BJ (cell line): Measurements from ENCODE around the gene DGKQ. TPM values are rescaled to one million over a fixed set of nuclear protein-coding genes. Genes with fewer than 3 reads are reported as not detected.
"Not testable (repeated sequence)": the region's sequence is repeated elsewhere in the genome, so short reads cannot be mapped to it uniquely, and the experiment has no call there.

ENCODE experiments used
- CTCF ChIA-PET: fragments of 350-600 bp; formaldehyde crosslinking; extraction: SDS; loops from one replicate; lab custom pipeline; 2021; ENCODE audit warnings: antibody characterized with exemption, inconsistent platforms; lab: Yijun Ruan, JAX
- POLR2A ChIA-PET: fragments of 300-600 bp; sonication (Branson Sonifier 250); formaldehyde crosslinking; extraction: SDS; loops from one replicate; lab custom pipeline; 2021; ENCODE audit warnings: antibody characterized with exemption; lab: Charles Lee
- DNase-seq: peaks from one replicate; pipeline ENCODE4 v3.0.0-alpha.2; 2011; ENCODE audit warnings: low read depth
- H3K27me3 ChIP-seq: 2 replicates; pipeline ENCODE4 v1.6.0; 2011; ENCODE audit warnings: low read length; ENCODE audit not compliant: control insufficient read depth, insufficient read depth
- H3K36me3 ChIP-seq: 2 replicates; pipeline ENCODE4 v1.5.1; 2011; ENCODE audit warnings: low read length; ENCODE audit not compliant: control insufficient read depth, insufficient read depth
- H3K4me3 ChIP-seq: 2 replicates; pipeline ENCODE4 v1.5.1; 2011; ENCODE audit warnings: low read depth, mild to moderate bottlenecking, control low read depth, low read length
- polyA plus RNA-seq: library from polyadenylated mRNA; depleted of rRNA; stranded (reverse); fragments of >200 nt; gene quantifications from 2 replicates; pipeline ENCODE4 v1.2.3, GENCODE V29; 2011
- TF ChIP-seq, protein P1 (sequence below): IDR thresholded peaks from 2 replicates; pipeline ENCODE4 v1.5.1; 2011; ENCODE audit warnings: low read depth, mild to moderate bottlenecking, control low read depth, inconsistent platforms, low read length, moderate library complexity; ENCODE audit not compliant: insufficient read depth

The DGKQ gene
- polyA plus RNA-seq, 1 experiment: 6.5 TPM

DNA sequence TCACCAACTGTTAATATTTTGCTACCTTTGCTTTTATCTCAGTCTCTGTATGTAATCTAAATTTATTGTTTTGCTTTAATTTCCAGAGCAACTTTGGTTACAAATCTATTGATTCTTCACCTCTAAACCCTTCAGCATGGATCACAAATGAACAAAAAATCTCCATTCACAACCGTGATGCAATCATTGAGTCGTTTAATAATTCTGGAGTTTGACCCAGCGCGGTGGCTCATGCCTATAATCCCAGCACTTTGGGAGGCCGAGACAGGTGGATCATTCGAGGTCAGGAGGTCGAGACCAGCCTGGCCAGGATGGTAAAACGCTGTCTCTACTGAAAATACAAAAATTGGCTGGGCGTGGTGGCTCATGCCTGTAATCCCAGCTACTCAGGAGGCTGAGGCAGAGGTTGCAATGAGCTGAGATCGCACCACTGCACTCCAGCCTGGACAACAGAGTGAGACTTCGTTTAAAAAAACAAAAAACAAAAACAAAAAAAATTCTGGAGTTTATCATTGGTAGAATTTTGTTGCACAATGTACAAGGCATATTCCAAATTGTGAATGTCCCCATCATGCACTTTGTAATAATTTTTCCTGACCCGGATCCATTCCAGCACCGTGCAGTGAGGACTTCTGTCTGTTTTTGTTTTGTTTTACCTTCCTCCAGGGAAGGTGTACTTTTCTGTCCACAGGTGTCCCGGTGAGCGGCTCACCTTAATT is 11.1 kb upstream of the DGKQ start:
- no peaks in the 10 kb centered on the region for H3K27me3 ChIP-seq
- ChIA-PET POLR2A (no interaction called here), CTCF (no interaction called here)
- no peaks in the 10 kb centered on the region for H3K36me3 ChIP-seq
- TF ChIP-seq, protein P1, sequence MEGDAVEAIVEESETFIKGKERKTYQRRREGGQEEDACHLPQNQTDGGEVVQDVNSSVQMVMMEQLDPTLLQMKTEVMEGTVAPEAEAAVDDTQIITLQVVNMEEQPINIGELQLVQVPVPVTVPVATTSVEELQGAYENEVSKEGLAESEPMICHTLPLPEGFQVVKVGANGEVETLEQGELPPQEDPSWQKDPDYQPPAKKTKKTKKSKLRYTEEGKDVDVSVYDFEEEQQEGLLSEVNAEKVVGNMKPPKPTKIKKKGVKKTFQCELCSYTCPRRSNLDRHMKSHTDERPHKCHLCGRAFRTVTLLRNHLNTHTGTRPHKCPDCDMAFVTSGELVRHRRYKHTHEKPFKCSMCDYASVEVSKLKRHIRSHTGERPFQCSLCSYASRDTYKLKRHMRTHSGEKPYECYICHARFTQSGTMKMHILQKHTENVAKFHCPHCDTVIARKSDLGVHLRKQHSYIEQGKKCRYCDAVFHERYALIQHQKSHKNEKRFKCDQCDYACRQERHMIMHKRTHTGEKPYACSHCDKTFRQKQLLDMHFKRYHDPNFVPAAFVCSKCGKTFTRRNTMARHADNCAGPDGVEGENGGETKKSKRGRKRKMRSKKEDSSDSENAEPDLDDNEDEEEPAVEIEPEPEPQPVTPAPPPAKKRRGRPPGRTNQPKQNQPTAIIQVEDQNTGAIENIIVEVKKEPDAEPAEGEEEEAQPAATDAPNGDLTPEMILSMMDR: no peak
- peak overlapping the region; percentile 24 for H3K4me3 ChIP-seq
- DNase-seq: no peak

DNA sequence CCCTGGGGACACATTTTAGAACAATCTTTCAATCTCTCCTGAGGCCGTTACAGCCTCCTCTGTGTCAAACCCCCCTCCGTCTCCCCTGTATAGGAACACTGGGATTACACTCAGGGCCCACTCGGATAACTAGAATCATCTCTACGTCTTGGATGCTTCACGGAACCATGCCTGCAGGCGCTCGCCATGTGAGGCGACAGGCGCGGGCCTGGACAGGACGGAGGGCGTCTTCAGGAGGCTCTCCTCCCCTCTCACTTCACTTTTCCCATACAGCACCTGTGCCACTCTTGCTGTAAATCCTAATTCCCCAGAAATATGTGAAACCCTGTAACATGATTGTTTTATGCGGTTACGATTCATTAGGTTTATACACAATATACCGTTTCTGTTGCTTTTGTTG is 9.4 kb upstream of the DGKQ start:
- POLR2A ChIA-PET: no interaction called here

DNA sequence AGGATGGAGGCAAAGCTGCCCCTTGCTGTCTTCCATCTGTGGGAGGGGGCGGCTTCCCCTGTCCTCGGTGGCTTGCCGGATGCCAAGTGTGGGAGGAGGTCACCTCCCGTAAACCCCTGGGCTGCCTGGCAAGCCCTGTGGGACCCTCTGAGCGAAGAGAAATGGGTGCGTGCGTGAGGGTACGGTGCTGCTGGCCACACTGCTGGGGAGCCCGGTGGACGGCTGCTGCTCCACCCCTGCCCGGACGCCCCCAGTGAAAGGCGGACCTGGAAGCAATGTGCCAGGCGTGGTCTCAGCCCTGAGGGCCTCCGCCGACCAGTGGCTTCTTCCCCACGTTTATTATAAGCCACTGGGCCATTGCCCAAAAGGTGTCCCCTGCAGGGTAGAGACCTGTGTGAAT is 8.9 kb upstream of the DGKQ start:
- TF ChIP-seq, protein P1: no peak
- no peak overlapping the region for H3K4me3 ChIP-seq
- DNase-seq: no peak
- H3K27me3 ChIP-seq: no peaks in the 10 kb centered on the region
- POLR2A ChIA-PET: no interaction called here
- no peaks in the 10 kb centered on the region for H3K36me3 ChIP-seq
- CTCF ChIA-PET: no interaction called here

More for the DNA sequence above, 9.4 kb upstream of the DGKQ start:
- Histone ChIP-seq H3K36me3 (no peaks in the 10 kb centered on the region), H3K4me3 (no peak overlapping the region), H3K27me3 (no peaks in the 10 kb centered on the region)
- TF ChIP-seq, protein P1: no peak
- CTCF ChIA-PET: no interaction called here
- no peak for DNase-seq

DNA sequence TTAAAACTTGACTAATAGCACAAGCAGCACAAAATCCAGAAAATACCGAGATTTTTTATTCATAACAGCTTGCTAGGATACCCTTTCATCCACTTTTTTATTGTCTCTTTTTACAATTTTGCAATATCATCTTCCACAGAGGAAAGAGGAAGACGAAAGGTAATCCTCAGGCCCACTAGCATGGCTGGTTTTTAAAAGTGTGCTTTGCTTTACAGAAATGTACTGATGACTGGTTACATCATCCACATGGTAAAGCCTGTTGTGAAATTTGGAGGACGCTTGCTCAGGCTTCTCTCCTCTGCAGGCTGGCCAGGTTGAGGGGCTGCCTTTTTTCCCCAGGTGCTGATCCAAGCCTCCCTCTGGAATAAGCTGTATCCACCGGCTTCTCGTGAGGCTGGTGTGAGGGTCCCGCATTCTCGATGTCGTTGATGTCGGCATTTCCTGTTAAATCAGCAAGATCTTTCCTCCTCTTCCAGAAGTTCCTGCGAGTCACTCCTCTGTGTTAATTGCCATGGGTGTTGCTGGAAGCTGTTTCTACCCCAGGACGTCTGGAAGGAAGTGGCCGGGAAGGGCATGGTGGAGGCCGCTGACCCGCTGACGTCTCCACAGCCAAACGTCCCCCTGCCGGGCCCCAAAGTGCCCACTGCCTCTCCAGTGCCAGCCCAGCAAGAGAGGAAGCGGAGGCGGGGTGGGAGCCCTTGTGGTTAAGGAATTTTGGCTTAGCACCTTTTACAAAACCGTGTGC is 5.8 kb upstream of the DGKQ start:
- POLR2A ChIA-PET: no interaction called here
- Histone ChIP-seq H3K4me3 (no peak overlapping the region), H3K27me3 (no peaks in the 10 kb centered on the region), H3K36me3 (no peaks in the 10 kb centered on the region)
- no peak for DNase-seq
- CTCF ChIA-PET: interaction anchor here (0.7 kb wide), 1 partner anchor 15 kb away, joined by 3 read pairs; no protein-coding TSS in a partner anchor
- TF ChIP-seq, protein P1: no peak

DNA sequence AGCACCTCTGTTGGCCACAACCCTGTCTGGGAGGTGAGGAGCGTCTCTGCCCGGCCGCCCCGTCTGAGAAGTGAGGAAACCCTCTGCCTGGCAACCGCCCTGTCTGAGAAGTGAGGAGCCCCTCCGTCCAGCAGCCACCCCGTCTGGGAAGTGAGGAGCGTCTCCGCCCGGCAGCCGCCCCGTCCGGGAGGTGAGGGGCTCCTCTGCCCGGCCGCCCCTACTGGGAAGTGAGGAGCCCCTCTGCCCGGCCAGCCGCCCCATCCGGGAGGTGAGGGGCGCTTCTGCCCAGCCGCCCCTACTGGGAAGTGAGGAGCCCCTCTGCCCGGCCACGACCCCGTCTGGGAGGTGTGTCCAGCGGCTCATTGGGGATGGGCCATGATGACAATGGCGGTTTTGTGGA is 2.6 kb upstream of the DGKQ start:
- H3K4me3 ChIP-seq, DNase-seq, CTCF ChIA-PET, H3K27me3 ChIP-seq, POLR2A ChIA-PET, H3K36me3 ChIP-seq: not testable (repeated sequence)
